Activated CD4-positive, alpha-beta memory T cell treated with anti-CD3 and anti-CD28 coated beads for 36 hours (primary cell): ENCODE results near the gene ADGRG1. TPM values are rescaled to one million over a fixed set of nuclear protein-coding genes. Genes with fewer than 3 reads are reported as not detected.

Experiments used
- CTCF ChIA-PET: fragments of 350-600 bp; sonication (Branson Sonifier 250); formaldehyde crosslinking; loops from one replicate; lab custom pipeline; 2021; ENCODE audit warnings: antibody characterized with exemption, inconsistent platforms; lab: Charles Lee
- POLR2A ChIA-PET: fragments of 350-600 bp; sonication (Branson Sonifier 250); formaldehyde crosslinking; loops from one replicate; lab custom pipeline; 2021; ENCODE audit warnings: antibody characterized with exemption; lab: Charles Lee
- DNase-seq: peaks from one replicate; pipeline ENCODE4 v3.0.0-alpha.2; 2020
- H3K27ac Mint-ChIP-seq: one replicate; pipeline ENCODE4 v1.8.0; 2021; ENCODE audit warnings: mixed read lengths
- H3K27me3 Mint-ChIP-seq: one replicate; pipeline ENCODE4 v1.8.0; 2021; ENCODE audit warnings: mixed read lengths
- H3K36me3 Mint-ChIP-seq: one replicate; pipeline ENCODE4 v1.8.0; 2021; ENCODE audit warnings: mixed read lengths
- H3K4me1 Mint-ChIP-seq: one replicate; pipeline ENCODE4 v1.8.0; 2021; ENCODE audit warnings: low read depth, mixed read lengths
- H3K4me3 Mint-ChIP-seq: one replicate; pipeline ENCODE4 v1.8.0; 2021; ENCODE audit warnings: mild to moderate bottlenecking, mixed read lengths
- H3K9me3 Mint-ChIP-seq: one replicate; pipeline ENCODE4 v1.8.0; 2021; ENCODE audit warnings: mixed read lengths
- intact Hi-C: fragments of 100-400 bp; cut with micrococcal nuclease; formaldehyde crosslinking; loops from one replicate; pipeline ENCODE4 v1.15.1; 2023
- total RNA-seq, 2 experiments: library from RNA; stranded (reverse); gene quantifications; one replicate each; pipeline ENCODE4 v1.2.3, GENCODE V29; 2021

The ADGRG1 gene
- total RNA-seq, 2 experiments from 2014 or later, result 4.7 to 6.0 TPM

GRCh38 chr16:57653936-57654335 lies 25.5 kb downstream of the ADGRG1 start:
- H3K36me3 Mint-ChIP-seq, result no peaks in the 10 kb centered on the region

GRCh38 chr16:57656342-57656955 lies 28.0 kb downstream of the ADGRG1 start:
- no peak for DNase-seq
- POLR2A ChIA-PET, result no interaction called here
- intact Hi-C loops, result no loop called here
- Mint-ChIP-seq H3K36me3 (no peaks in the 10 kb centered on the region), H3K27ac (no peak overlapping the region), H3K9me3 (no peaks in the 10 kb centered on the region), H3K27me3 (no peaks in the 10 kb centered on the region), H3K4me3 (no peak overlapping the region), H3K4me1 (peaks cover 6% of the 10 kb centered on the region)
- CTCF ChIA-PET, result interaction anchor here (0.8 kb wide), 1 partner anchor 81 kb away, joined by 3 read pairs; no protein-coding TSS in a partner anchor

More at GRCh38 chr16:57653936-57654335, 25.5 kb downstream of the ADGRG1 start:
- intact Hi-C loops, result no loop called here
- Mint-ChIP-seq H3K4me1 (peaks cover 10% of the 10 kb centered on the region), H3K27me3 (no peaks in the 10 kb centered on the region), H3K27ac (no peak overlapping the region), H3K4me3 (no peak overlapping the region), H3K9me3 (no peaks in the 10 kb centered on the region)
- DNase-seq, result no peak
- CTCF ChIA-PET, result interaction anchor here (0.8 kb wide), 1 partner anchor 79 kb away, joined by 3 read pairs; no protein-coding TSS in a partner anchor
- POLR2A ChIA-PET, result no interaction called here

- H3K36me3 Mint-ChIP-seq, result no peaks in the 10 kb centered on the region
- H3K27ac Mint-ChIP-seq, result no peak overlapping the region
- intact Hi-C loops, result no loop called here
- no peaks in the 10 kb centered on the region for H3K27me3 Mint-ChIP-seq
- CTCF ChIA-PET, result interaction anchor here (1.4 kb wide), 1 partner anchor 9 kb away, joined by 5 read pairs; no protein-coding TSS in a partner anchor
- H3K4me3 Mint-ChIP-seq, result no peak overlapping the region
- DNase-seq, result no peak
- POLR2A ChIA-PET, result no interaction called here
- no peaks in the 10 kb centered on the region for H3K4me1 Mint-ChIP-seq
- H3K9me3 Mint-ChIP-seq, result no peaks in the 10 kb centered on the region
Observed at GRCh38 chr16:57657228-57657627, 28.8 kb downstream of the ADGRG1 start.

GRCh38 chr16:57658130-57658877 lies 29.9 kb downstream of the ADGRG1 start:
- Mint-ChIP-seq H3K36me3 (no peaks in the 10 kb centered on the region), H3K9me3 (no peaks in the 10 kb centered on the region), H3K27ac (no peak overlapping the region), H3K27me3 (no peaks in the 10 kb centered on the region), H3K4me1 (no peaks in the 10 kb centered on the region), H3K4me3 (no peak overlapping the region)
- ChIA-PET POLR2A (no interaction called here), CTCF (interaction anchor here (1.4 kb wide), 1 partner anchor 10 kb away, joined by 5 read pairs; no protein-coding TSS in a partner anchor)
- DNase-seq, result no peak
- intact Hi-C loops, result no loop called here

GRCh38 chr16:57658878-57659674 lies 30.6 kb downstream of the ADGRG1 start:
- Mint-ChIP-seq H3K36me3 (no peaks in the 10 kb centered on the region), H3K4me3 (no peak overlapping the region), H3K27ac (no peak overlapping the region), H3K27me3 (no peaks in the 10 kb centered on the region), H3K4me1 (no peaks in the 10 kb centered on the region), H3K9me3 (no peaks in the 10 kb centered on the region)
- POLR2A ChIA-PET, result no interaction called here
- intact Hi-C loops, result no loop called here
- DNase-seq, result no peak
- CTCF ChIA-PET, result interaction anchor here (0.7 kb wide), 1 partner anchor 98 kb away, joined by 3 read pairs; no protein-coding TSS in a partner anchor

- no peaks in the 10 kb centered on the region for H3K4me1 Mint-ChIP-seq
- no peak overlapping the region for H3K27ac Mint-ChIP-seq
- H3K27me3 Mint-ChIP-seq, result no peaks in the 10 kb centered on the region
- H3K9me3 Mint-ChIP-seq, result no peaks in the 10 kb centered on the region
- POLR2A ChIA-PET, result no interaction called here
- intact Hi-C loops, result no loop called here
- CTCF ChIA-PET, result no interaction called here
- DNase-seq, result no peak
- no peak overlapping the region for H3K4me3 Mint-ChIP-seq
- no peaks in the 10 kb centered on the region for H3K36me3 Mint-ChIP-seq
Observed at GRCh38 chr16:57660715-57661463, 32.5 kb downstream of the ADGRG1 start.

GRCh38 chr16:57661510-57661909 lies 33.1 kb downstream of the ADGRG1 start:
- intact Hi-C loops, result no loop called here
- H3K36me3 Mint-ChIP-seq, result no peaks in the 10 kb centered on the region
- ChIA-PET POLR2A (no interaction called here), CTCF (no interaction called here)
- H3K27me3 Mint-ChIP-seq, result no peaks in the 10 kb centered on the region
- no peak for DNase-seq
- H3K27ac Mint-ChIP-seq, result no peak overlapping the region
- no peaks in the 10 kb centered on the region for H3K9me3 Mint-ChIP-seq
- no peak overlapping the region for H3K4me3 Mint-ChIP-seq
- no peaks in the 10 kb centered on the region for H3K4me1 Mint-ChIP-seq

- no peaks in the 10 kb centered on the region for H3K9me3 Mint-ChIP-seq
- intact Hi-C loops, result no loop called here
- no peaks in the 10 kb centered on the region for H3K36me3 Mint-ChIP-seq
- POLR2A ChIA-PET, result no interaction called here
- H3K4me3 Mint-ChIP-seq, result no peak overlapping the region
- CTCF ChIA-PET, result no interaction called here
- DNase-seq, result no peak
- no peak overlapping the region for H3K27ac Mint-ChIP-seq
- no peaks in the 10 kb centered on the region for H3K27me3 Mint-ChIP-seq
- no peaks in the 10 kb centered on the region for H3K4me1 Mint-ChIP-seq
Observed at GRCh38 chr16:57661936-57662906, 33.8 kb downstream of the ADGRG1 start.

GRCh38 chr16:57663436-57663835 lies 35.0 kb downstream of the ADGRG1 start:
- POLR2A ChIA-PET, result no interaction called here
- H3K27me3 Mint-ChIP-seq, result no peaks in the 10 kb centered on the region

GRCh38 chr16:57663917-57664661 lies 35.7 kb downstream of the ADGRG1 start:
- Mint-ChIP-seq H3K27me3 (no peaks in the 10 kb centered on the region), H3K9me3 (no peaks in the 10 kb centered on the region), H3K36me3 (no peaks in the 10 kb centered on the region), H3K27ac (no peak overlapping the region), H3K4me1 (no peaks in the 10 kb centered on the region), H3K4me3 (no peak overlapping the region)
- DNase-seq, result no peak
- ChIA-PET CTCF (interaction anchor here (0.7 to 0.8 kb wide), 2 partner anchors 15 to 17 kb away, joined by 3 to 4 read pairs; no protein-coding TSS in a partner anchor), POLR2A (no interaction called here)
- intact Hi-C loops, result no loop called here

More at GRCh38 chr16:57663436-57663835, 35.0 kb downstream of the ADGRG1 start:
- no peaks in the 10 kb centered on the region for H3K4me1 Mint-ChIP-seq
- no peaks in the 10 kb centered on the region for H3K36me3 Mint-ChIP-seq
- no peak for DNase-seq
- CTCF ChIA-PET, result interaction anchor here (0.7 to 0.8 kb wide), 2 partner anchors 14 to 16 kb away, joined by 3 to 4 read pairs; no protein-coding TSS in a partner anchor
- no peak overlapping the region for H3K27ac Mint-ChIP-seq
- no peak overlapping the region for H3K4me3 Mint-ChIP-seq
- no peaks in the 10 kb centered on the region for H3K9me3 Mint-ChIP-seq
- intact Hi-C loops, result no loop called here
